Measurements from ENCODE around the gene ACACA.

The ACACA gene

DNA sequence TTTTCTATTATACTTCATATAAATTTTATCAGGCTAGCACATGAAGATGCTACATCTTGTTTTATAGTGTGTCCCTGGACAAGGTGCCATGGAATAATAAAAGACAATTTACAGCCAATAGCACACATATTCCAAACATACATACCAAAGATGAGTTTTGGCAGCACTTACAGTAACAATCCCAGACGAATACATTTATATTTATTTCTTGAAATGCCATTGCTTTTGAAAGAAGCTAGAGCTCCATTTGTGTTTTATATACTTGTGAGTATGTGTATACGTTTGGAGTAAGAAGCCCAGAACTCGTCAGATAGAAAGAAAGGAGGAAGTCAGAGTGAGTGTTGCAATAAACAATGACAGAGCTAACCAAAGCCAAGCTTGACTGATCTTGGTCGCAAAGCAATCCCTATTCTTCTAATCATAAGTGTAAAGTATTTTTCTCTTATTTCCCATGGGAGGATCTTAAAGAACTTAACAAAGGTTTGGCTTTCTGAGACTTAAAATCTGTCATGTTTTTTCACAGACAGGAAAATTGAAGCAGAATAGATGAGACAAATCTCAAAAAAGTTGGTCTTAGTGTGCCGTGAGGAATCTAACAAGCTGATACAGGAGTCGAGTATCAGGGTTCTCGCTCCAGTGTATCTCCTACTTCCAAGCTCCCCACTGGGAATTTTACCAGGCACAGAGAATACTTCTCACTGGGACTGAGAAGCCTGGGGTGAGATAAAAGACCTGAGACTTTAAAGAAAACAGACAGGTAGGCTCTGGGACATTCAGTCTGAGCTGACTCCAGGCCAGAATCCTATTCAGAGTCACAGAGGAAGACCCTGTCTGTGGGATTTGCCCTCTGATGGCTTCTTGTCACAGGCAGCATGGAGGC lies 282.5 kb downstream of the ACACA start:
- DNase-seq = no peak

DNA sequence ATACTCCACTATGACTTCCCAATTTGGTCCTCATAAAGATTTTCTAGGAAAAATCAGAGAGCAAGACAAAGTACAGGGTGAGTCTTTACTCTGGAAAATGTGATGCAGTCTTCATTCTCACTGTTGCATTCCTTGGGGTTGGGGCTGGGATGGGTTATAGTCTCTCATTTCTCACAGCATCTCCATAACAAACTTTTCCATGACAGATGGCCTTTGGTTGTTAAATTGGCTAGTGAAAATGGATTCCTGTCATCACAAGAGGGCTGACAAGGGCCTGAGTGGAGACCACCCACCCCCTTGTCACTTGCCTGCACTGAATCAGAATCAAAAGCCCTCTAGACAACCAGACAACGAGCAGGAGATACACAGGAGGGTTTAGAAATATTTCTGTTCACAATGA lies 283.2 kb downstream of the ACACA start:
- no peak for DNase-seq

DNA sequence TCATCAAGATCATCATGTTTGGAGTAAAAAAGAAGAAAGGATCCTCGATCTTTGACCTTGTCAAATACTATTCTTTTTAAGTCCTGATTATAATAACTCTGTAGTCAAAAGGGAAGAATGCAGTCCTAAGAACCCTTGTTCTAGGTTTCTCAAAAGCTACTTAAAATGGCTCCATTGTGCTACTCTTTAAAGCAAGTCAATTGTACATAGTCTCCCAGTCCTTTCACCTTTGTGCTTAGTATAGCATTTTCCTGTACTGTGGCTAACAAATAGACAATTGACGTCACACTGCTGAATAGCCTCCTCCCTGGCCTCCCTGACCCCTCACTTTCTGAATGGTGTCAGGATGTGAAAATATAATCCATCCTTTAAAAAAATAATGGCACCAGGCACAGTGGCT lies 285.0 kb downstream of the ACACA start:
- DNase-seq = no peak

DNA sequence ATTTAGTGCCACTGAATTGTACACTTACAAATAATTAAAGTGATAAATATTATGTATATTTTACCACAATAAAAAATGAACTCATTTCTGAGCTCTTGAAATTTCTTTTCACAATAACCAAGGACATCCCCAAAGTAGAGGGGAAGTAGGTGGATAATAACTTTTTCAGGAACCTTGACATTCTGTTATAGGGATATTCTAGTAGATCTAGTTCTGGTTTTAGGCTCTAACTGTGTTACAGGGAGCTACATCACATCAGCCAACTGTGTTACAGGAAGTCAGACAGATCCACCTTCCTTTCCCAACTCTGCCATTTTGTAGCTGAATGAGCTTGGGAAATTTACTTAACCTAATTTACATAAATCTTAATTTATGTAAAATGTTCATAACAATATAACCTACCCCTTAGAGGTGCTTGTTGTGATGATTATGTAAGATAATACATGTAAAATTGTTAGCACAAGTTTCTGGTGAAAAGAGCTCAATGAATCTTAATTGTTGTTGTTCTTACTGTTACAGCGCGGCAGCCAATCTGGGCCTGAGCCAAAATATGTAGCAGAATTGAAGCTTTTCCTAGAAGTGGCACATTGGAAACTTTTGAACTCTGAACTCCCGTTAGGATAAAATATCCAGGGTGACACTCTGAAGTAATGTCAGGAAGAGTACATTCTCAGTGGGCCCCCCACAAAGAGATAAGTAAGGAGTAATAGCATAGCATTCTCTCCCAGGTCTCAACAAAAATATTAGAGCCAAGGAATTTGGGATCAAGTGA lies 288.1 kb downstream of the ACACA start:
- DNase-seq = no peak

DNA sequence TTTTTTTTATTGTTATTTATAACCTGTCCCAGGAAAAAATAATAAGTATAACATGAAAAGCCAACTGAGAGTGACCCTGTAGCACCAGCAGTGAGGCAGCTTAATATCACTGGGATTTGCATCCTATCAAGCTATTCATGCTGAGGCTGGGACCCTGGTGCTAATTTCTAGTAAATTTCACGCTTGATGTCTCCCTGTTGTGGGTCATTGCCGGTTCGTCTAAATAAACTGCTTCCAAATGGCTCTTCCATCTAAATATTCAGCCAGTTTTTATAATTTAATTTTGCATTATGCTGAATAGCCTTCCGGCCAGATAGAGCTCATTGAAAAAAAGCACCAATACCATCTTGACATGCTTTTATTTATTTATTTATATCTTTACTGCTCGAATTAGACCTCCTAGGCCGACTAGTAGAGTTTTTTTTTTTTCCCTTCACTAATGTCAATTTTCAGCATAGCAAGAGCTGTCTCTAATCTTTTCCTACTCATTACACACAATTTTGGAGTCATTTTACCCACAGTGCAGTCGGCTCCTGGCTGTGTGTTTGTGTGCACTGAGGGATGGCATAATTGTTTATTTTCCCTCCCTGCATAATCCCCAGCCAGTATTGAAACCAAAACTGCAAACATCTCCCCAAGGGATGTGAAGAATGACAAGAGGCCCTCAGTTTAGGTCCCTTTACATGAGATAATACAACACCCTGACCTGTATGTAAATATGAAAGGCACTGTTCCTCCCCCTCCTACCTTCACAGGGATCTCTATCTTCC lies 289.1 kb downstream of the ACACA start:
- no peak for DNase-seq

DNA sequence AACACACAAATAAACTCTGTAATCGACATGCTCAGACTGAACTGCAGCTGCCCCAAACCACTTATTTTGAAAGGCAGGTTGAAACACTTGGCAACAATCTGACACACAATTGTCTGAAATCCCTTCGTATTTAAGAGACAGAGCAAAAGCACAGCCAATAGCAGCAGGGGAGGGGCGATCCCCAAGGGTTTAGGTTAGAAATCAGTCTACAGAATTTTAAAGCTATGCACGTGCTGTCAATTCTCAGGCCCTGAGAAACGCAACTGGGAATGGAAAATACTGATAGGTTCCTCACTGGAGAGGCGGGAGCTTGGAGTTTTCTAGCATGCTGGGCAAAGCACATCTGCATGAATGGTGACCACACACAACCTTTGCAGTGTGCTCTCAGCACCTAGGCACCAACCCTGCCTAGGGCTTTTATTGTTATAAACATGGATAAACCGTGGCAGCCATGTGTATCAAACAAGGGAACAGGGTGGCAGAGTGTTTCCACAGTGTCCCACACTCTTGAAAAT lies 289.9 kb downstream of the ACACA start:
- no peak for DNase-seq

DNA sequence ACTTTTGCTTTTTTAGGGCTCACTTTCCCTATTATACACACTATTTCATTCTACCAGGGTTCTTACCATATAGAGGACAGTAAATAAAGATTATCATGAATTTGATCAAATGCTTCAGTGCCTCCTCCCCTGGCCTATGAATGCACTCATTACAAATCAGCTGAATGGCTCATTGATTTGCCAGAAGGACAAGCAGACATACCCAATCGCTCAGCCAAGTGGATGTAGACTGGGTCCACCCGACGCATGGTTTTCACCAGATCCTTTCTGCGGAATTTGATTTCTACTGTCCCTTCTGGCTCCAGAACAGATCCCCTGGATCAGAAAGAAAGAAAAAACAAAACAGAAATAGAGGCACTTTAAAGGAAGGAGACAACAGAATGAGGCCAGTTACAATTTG lies 295.3 kb downstream of the ACACA start:
- DNase-seq = no peak

DNA sequence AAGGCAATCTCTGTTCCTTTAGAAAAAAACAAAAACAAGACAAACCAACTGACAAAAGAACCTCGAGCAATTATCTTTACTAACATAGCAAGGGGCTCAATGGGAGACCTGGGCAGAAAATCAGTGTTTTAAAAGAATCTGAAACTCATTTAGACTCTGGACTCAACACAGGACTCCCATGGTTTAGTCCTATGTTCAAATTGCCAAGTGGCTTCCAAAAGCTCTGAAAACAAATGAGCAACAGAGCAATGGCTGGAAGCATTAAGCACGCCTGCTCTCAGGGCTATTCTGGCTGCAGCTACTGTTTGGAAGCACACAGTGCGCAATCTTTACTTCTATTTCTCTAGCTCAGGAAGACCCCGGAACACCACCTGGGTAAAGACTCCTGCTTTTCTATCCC lies 295.9 kb downstream of the ACACA start:
- DNase-seq = no peak

DNA sequence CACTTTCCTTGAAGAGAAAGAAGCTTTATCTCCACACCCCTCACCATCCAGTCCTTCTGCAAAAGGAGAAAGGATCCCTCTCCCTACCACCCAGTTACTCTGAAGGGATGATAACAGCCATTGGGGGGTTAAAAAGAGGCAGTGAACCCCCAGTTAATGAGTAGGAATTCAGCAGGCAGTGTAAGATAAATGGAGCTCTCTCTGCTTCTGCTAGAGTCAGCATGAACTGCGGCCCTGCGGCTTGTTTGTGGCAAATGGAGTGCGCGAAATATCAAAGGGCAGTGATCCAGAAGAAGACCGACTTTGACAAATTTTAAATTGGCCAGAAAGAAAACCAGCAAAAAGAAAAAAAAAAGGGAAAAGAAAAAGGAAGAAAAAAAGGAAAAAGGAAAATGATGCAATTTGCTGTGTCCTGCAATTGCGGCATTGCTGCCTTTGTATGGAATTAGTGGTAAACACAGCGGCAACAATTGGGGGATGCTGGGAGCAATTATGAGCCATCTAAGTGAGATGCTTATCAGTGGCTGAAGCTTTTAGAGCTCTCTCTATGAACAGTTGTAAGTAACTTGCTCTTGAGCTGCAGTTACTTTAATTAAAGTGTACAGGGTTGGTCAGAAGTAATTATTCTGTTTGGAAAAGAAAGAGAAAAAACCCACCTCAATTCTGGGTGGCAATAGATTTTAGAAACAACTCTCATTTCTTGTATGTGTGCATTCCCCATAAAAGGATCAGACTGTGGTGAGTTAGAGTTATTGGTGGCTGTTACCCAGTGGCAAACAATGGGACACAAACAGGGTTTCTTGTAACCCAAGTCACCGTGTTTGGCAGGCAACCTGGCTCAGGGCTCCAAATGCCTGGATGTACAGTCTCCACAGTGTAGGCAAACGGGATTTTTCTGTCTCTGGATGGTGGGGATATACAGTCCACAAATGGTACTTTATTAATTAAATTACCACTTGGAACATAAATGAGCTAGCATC lies 296.6 kb downstream of the ACACA start:
- DNase-seq = no peak

DNA sequence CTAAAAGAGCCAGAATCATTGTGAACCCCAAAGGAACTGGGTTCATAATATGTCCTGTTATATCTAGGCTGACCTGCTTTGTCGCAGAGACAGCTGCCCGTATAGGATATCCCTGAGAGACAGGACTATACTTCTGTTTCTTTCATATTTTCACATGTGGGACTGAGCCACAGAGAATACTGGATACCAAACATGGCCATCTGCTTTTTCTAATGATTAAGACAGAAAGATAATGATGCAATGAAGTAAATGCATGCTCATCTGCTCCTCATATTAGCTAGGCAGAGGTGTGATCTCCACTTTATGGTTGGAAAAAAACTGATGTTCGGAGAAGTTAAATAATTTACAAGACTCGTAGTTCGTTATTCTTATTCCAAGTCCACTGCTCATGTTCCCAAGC lies 297.5 kb downstream of the ACACA start:
- no peak for DNase-seq

DNA sequence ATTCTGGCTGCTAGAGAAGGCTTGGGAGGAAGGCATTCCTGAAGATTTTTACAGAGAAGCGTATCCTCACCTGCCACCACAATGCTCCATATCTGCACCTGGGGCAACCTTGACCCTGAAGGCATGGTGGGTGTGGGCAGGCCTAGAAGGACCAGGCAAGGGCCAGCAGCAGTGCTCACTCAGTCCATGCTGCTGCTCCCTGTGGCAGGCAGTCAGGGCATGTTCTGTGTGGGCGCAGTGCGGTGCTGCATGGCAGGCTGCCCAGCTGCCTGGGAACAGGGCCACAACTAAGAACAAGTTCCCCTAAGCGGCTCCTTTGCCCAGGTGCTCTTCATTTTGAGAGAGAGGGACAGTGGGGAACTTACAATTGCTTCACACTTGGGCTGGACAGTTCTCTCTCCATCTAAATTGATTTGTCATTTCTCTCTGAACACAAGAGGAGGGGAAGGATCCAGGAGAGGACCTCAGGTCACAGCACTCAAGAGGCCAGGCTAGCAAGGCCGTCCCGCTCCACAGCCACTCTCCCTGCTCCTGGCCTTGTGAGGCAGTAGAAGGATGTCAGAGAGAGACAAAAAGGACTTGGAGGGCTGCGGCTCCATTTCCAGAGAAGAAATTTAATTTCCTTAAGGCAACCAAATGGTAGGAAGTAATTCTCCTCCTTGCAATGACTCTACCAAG lies 299.1 kb downstream of the ACACA start:
- no peak for DNase-seq

DNA sequence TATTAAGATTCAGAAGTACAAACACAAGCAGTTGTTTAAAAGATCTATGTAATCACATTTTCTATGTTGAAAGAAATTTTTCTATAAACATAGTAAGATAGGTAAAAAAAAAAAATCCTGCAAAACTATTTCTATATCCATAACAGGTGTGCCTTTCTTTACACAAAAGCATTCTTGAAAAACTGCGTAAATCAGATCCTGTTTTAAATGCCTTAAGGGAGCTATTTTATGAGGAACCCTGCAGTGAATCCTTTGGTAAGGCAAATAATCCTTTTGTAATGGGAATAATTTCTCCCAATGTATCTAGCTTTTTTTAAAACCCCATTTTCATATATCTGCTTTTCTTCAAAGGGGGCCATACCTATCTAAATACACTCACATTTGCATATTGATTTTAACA lies 300.6 kb downstream of the ACACA start:
- no peak for DNase-seq

DNA sequence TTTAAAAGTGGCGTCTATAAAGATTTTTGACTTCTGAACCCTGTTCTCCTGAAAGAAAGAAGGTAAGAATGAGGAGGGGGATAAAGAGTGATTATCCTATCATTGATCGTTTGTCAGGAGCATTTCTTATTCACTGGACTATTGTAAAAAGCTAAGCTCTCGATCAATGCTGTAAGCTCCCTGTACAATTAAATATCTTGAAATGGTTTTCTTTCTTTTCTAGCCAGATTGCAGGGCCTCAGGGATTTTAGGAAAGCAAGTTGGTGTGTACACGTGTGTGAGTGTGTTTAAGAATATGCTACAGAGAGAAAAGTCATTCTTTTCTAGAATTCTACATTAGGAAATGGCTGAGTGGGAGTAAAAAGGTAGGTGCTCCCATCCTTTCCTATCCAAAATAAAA lies 303.4 kb downstream of the ACACA start:
- no peak for DNase-seq

DNA sequence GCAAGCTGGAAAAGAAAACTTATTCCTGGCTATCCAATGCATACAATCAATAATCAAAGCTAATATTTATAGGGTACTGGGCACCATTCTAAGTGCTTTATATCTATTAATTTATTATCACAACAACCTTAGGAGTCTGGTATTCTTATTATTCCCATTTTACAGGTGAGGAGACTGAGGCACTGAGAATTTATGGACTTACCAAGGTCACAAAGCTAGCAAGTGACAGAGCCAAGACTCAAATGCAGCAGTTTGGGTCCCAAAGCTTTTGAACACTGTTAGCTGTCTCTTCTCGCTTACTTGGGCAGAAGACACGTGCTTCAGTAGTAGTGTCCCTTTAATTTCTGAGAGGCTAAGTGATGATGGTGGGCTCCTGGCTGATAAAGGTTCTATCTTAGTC lies 305.3 kb downstream of the ACACA start:
- no peak for DNase-seq

DNA sequence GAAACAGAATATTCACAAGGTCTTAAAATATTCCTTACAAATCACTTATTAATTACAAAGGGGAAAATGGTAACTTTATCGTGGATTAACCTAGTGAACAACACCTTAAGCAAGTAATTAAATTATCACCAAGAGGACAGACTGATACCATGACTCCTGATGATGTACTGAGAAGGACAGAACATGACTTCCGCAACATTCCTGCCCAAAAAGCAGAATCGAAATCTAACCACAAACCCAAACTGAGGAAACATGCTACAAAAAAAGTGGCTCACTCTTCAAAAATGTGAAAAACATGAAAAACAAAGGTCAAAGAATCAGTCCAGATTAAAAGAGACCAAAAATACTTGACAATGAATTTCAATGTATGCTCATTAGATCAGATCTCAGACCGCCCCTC lies 306.4 kb downstream of the ACACA start:
- DNase-seq = no peak

DNA sequence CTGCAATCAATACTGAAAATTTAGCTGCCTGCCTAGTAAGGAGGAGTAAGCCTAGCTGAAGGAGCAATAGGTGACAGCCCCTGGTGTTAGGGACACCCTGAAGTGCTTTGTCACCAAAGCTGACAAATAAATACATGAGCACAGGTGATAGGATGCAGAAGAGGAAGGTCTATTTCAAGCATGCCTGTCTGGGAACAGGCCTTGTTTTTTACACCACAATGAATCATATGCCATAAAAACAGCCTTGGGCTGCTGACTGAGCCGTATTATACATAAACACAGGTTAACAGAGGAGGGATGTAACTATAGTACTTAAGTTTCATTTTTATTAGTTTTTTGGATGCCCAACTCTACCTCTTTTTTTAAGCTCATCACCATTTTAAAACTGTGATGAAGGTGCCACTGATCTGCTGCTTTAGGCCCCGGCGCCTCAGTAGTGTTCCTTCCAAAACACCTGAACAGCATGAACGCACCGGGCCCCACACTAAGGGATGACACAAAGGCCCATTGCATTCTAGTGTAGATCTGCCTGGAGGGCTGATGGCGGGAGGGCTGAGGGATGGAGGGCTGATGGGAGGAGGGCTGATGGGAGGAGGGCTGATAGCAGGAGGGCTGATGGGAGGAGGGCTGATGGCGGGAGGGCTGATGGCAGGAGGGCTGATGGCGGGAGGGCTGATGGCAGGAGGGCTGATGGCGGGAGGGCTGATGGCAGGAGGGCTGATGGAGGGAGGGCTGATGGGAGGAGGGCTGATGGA lies 307.5 kb downstream of the ACACA start:
- no peak for DNase-seq

DNA sequence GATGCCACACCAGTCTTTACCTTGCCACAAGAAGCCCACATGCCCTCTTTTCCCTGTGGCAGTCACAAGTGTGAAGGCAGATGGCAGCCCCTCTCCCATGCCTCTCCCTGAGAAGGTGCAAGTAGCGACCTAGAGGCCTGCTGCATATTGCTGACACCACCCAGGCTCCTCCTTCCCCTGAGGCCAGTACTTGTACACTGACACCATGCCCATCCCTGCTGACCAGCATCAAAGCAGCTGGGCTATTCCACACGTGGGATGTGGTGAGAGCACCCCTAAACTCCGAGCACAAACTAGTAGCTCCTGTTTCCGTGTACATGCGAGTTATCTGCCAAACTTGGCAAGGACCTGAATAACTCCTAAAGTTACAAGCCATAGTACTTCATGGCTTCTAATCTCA lies 308.5 kb downstream of the ACACA start:
- no peak for DNase-seq

DNA sequence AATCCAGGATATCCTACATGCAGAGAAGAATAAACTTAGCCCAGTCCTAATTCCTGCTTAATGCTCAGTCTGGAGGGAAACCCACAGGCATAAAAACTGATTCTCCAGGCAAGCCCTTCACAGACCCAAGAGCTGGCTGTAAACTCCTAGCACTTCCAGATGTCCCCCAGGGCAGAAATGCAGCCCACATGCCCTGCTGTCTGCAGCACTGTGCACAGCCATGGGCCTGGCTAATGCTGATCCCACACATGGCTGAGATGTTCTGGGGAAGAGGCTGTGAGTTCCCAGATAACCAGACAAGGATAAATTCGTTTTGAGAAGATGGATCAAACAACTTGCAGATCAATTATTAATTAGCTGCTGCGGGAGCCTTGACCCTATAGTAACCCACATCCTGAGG lies 309.5 kb downstream of the ACACA start:
- no peak for DNase-seq

DNA sequence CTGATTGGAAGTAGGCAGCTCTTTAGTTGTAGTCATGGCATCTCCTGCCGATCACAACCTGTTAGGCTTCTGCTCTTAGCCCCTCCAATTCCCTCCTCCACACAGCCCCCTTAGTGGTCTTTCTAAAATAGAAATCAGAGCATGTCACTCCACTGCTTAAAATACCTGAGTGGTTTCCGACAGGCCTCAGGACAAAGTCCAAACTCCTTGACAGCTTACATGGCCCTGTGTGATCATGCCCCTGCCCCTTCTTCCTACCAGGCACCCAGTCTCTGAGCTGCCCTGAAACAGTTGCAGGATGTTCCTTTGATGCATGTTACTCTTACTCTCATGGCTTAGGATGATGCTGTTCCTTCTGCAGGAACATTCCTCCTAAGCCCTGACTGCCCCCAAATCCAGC lies 310.6 kb downstream of the ACACA start:
- no peak for DNase-seq

DNA sequence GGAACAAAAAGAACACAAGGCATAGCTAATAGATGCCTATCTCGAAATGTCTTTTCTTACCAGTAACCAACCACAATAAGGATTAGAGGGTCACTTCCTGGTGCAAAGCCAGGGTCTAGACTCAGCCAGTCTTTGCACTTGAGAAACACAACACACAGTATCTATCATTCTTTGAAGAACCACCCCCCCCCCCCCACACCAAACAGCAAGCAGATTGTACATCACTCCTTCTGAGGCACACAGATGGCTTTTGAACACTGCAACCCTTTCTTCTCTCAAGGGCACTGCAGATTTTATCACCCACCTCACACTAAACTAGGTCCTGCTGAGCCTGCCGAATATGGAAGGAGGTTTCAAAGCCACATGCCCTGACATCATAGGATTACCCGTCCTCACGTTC lies 312.2 kb downstream of the ACACA start:
- DNase-seq = no peak

DNA sequence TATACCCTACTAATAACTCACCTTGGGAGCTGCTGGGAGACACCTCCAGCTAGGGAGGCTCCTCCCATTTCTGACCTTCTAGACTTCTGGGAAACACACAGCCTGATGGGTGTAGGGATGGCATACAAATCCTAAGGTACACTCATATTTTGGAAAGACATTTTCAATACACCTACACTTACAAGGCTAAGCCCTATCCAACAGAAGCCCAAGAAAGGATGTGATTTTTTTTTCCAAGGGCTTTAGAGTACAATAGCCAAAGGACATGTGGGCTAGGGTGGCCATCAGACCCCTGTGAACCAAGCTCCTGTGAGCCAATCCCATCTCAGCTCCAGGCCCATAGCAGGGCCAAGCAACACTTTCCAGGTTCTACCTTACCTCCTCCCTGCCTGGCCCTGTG lies 313.9 kb downstream of the ACACA start:
- no peak for DNase-seq

Data from 8988T (cell line).